MM.1S (cell line): ENCODE data around the gene ALDH1L2.

ENCODE experiments used
- DNase-seq: peaks from one replicate; pipeline ENCODE4 v3.0.0-alpha.2; 2015
- H2AFZ ChIP-seq: fragments of 300-600 bp; sonication (generic); 2 replicates; pipeline ENCODE4 v1.6.0; 2016; ENCODE audit warnings: antibody characterized with exemption, low read length
- H3F3A ChIP-seq: fragments of 300-600 bp; sonication (generic); 2 replicates; pipeline ENCODE4 v1.6.1; 2016; ENCODE audit warnings: mild to moderate bottlenecking, antibody characterized with exemption, low read length, moderate library complexity, mixed read lengths; ENCODE audit not compliant: insufficient read depth
- H3K27ac ChIP-seq: fragments of 300-600 bp; sonication (generic); 2 replicates; pipeline ENCODE4 v1.5.1; 2016; ENCODE audit warnings: mild to moderate bottlenecking, low read length
- H3K27me3 ChIP-seq: fragments of 300-600 bp; sonication (generic); replicated peaks from 2 replicates; pipeline ENCODE4 v1.6.0; 2016; ENCODE audit warnings: low read length; ENCODE audit not compliant: insufficient read depth
- H3K36me3 ChIP-seq: fragments of 300-600 bp; sonication (generic); replicated peaks from 2 replicates; pipeline ENCODE4 v1.6.1; 2016; ENCODE audit warnings: mild to moderate bottlenecking, low read length, mixed read lengths; ENCODE audit not compliant: insufficient read depth
- H3K4me1 ChIP-seq: fragments of 300-600 bp; sonication (generic); 2 replicates; pipeline ENCODE4 v1.6.1; 2016; ENCODE audit warnings: low read length, mixed read lengths
- H3K4me2 ChIP-seq: fragments of 300-600 bp; sonication (generic); 2 replicates; pipeline ENCODE4 v1.6.0; 2016; ENCODE audit warnings: low read depth, low read length
- H3K4me3 ChIP-seq: fragments of 300-600 bp; sonication (generic); 2 replicates; pipeline ENCODE4 v1.5.1; 2016; ENCODE audit warnings: low read length, mixed read lengths
- H3K79me2 ChIP-seq: fragments of 300-600 bp; sonication (generic); 2 replicates; pipeline ENCODE4 v1.6.1; 2016; ENCODE audit warnings: mixed run types, low read length, mixed read lengths
- H3K9ac ChIP-seq: fragments of 300-600 bp; sonication (generic); 2 replicates; pipeline ENCODE4 v1.6.1; 2016; ENCODE audit warnings: low read length, mixed read lengths
- H3K9me2 ChIP-seq: fragments of 300-600 bp; sonication (generic); replicated peaks from 2 replicates; pipeline ENCODE4 v1.6.1; 2016; ENCODE audit warnings: mild to moderate bottlenecking, low read length, mixed read lengths; ENCODE audit not compliant: insufficient read depth
- H3K9me3 ChIP-seq: fragments of 300-600 bp; sonication (generic); replicated peaks from 2 replicates; pipeline ENCODE4 v1.6.1; 2016; ENCODE audit warnings: mild to moderate bottlenecking, low read length, mixed read lengths; ENCODE audit not compliant: insufficient read depth
- H4K20me1 ChIP-seq: fragments of 300-600 bp; sonication (generic); 2 replicates; pipeline ENCODE4 v1.6.1; 2016; ENCODE audit warnings: mild to moderate bottlenecking, low read length, moderate library complexity, mixed read lengths; ENCODE audit not compliant: insufficient read depth
- EZH2 ChIP-seq: fragments of 300-600 bp; sonication (generic); optimal IDR thresholded peaks from 2 replicates; pipeline ENCODE3; 2017; ENCODE audit warnings: low read depth, mild to moderate bottlenecking, antibody characterized with exemption, low read length, mixed read lengths
- EZH2phosphoT487 ChIP-seq: fragments of 300-600 bp; sonication (generic); IDR thresholded peaks from 2 replicates; pipeline ENCODE4 v1.6.1; 2018; ENCODE audit warnings: antibody characterized with exemption, low read length
- TF ChIP-seq, protein P1 (sequence below): fragments of 300-600 bp; sonication (generic); IDR thresholded peaks from 2 replicates; pipeline ENCODE4 v1.5.1; 2016; ENCODE audit warnings: antibody characterized with exemption, low read length, mixed read lengths

ALDH1L2 gene

DNA sequence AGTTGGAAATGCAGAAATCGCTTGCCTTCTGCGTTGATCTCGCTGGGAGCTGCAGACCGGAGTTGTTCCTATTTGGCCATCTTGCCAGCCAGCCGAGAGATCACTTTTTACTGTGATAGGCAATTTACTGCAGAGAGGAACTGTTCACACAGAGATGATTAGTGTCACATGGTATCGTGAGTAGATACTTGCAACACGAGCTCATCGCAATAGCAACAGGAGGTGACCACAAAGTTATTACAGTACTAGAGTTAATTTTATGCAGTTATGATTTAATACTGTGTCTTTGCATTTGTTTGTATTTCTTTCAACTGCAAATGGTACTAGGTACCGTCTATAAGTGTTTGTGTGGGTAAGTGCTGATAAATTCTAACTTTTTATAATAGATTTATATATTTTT, 70.4 kb downstream of the ALDH1L2 start:
- no peaks in the 10 kb centered on the region for H3F3A ChIP-seq
- no peaks in the 10 kb centered on the region for H3K4me1 ChIP-seq
- H3K27me3 ChIP-seq, result no peaks in the 10 kb centered on the region
- TF ChIP-seq EZH2phosphoT487, result no peak
- TF ChIP-seq, protein P1, sequence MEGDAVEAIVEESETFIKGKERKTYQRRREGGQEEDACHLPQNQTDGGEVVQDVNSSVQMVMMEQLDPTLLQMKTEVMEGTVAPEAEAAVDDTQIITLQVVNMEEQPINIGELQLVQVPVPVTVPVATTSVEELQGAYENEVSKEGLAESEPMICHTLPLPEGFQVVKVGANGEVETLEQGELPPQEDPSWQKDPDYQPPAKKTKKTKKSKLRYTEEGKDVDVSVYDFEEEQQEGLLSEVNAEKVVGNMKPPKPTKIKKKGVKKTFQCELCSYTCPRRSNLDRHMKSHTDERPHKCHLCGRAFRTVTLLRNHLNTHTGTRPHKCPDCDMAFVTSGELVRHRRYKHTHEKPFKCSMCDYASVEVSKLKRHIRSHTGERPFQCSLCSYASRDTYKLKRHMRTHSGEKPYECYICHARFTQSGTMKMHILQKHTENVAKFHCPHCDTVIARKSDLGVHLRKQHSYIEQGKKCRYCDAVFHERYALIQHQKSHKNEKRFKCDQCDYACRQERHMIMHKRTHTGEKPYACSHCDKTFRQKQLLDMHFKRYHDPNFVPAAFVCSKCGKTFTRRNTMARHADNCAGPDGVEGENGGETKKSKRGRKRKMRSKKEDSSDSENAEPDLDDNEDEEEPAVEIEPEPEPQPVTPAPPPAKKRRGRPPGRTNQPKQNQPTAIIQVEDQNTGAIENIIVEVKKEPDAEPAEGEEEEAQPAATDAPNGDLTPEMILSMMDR, result no peak
- TF ChIP-seq EZH2, result no peak
- no peaks in the 10 kb centered on the region for H4K20me1 ChIP-seq
- DNase-seq, result no peak
- no peaks in the 10 kb centered on the region for H3K9me3 ChIP-seq
- H3K4me3 ChIP-seq, result no peak overlapping the region
- peaks cover 8% of the 10 kb centered on the region; the same call in 1 of the 2 replicates for H3K79me2 ChIP-seq
- H3K9me2 ChIP-seq, result no peaks in the 10 kb centered on the region
- 0 out of 2 replicates have a peak, but pooled peaks cover 2% of the 10 kb centered on the region for H3K36me3 ChIP-seq
- no peak overlapping the region for H3K4me2 ChIP-seq
- no peak overlapping the region for H2AFZ ChIP-seq
- H3K9ac ChIP-seq, result no peak overlapping the region
- H3K27ac ChIP-seq, result no peak overlapping the region

DNA sequence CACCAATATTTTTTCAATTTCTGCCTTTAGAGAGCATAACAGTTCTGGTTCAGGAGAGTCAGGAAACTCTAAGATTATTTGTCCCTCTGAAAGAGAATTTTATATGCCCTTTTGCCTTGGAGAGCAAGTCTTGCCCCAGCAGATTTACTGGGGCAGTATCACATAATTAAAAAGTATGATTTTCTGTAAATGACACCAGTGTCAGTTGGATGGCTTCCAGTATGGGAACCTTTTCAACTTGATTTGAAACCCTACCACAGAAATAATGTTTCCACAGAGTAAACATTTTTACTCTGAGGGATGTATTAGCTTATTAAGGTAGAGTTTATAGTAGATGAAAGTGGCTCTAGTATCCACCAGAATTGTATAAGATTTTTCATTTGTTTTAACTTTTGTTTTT, 82.8 kb downstream of the ALDH1L2 start:
- Histone ChIP-seq H3K9me2 (no peaks in the 10 kb centered on the region), H3K36me3 (peaks cover 21% of the 10 kb centered on the region), H3K79me2 (peaks cover 7% of the 10 kb centered on the region), H3K27me3 (no peaks in the 10 kb centered on the region), H3K27ac (no peak overlapping the region), H3K4me3 (no peak overlapping the region), H3F3A (no peaks in the 10 kb centered on the region), H3K9me3 (no peaks in the 10 kb centered on the region), H3K9ac (no peak overlapping the region), H3K4me2 (no peak overlapping the region), H4K20me1 (no peaks in the 10 kb centered on the region), H3K4me1 (peaks cover 21% of the 10 kb centered on the region), H2AFZ (no peak overlapping the region)
- TF ChIP-seq EZH2 (no peak), EZH2phosphoT487 (no peak)
- TF ChIP-seq, protein P1, result no peak
- DNase-seq, result no peak

- Histone ChIP-seq H4K20me1 (no peaks in the 10 kb centered on the region), H3K4me1 (peaks cover 21% of the 10 kb centered on the region), H3K9me2 (no peaks in the 10 kb centered on the region), H3K4me3 (no peak overlapping the region), H3K79me2 (peaks cover 7% of the 10 kb centered on the region), H3K27ac (no peak overlapping the region), H3K4me2 (no peak overlapping the region), H3K27me3 (no peaks in the 10 kb centered on the region), H3K9ac (no peak overlapping the region), H2AFZ (no peak overlapping the region), H3K9me3 (no peaks in the 10 kb centered on the region), H3F3A (no peaks in the 10 kb centered on the region), H3K36me3 (peaks cover 21% of the 10 kb centered on the region)
- no peak for DNase-seq
- TF ChIP-seq, protein P1, result no peak
- TF ChIP-seq EZH2 (no peak), EZH2phosphoT487 (no peak)
These were observed 84.9 kb downstream of the ALDH1L2 start for GRCh38 chr12:104999347-104999685.
